ENCODE data around the gene ADRB2.

Gene ADRB2

DNA sequence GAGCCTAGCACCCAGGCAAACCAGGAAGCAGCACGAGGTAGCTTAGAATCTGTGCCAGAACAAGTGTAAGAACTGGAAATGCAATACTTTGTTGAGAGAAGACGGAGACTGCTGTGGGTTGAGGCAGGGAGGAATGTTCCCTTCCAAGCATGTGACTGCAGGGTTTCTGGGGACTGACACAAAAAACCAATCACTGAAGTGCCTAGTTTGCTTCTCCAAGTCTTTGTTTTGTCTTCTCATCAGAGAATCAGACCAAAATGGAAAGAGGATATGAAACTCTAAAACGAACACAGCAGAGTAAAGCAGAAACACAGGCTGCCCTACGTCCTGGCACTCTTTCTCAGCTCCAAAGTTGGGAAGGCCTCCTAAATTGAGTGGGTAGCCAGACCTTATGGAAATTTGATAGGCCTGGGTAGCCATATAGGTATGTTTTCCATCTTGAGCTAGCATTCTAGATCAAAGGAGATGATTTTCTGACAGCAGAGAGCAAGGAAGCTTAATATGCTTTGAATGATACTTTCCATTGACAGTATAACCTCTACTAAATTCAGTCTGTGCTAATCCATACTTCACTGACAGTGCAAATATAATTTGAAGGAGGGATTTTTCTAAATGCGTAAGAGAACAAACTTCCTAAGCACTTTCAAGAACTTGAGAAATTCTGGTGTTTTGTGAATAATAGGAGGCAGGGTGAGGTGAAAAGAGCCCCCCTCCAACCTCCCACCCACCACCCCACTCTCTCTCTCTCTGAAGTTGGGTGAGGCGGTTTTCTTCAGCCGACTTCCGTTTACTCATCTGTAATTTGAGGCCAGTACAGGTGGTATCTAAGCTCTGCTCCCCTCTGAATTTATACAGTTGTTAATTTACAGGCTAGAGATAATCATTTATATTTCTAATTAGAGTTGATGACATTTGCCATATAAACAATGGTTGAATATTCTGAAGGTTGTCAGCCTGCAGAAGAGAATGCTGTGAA lies 5.5 kb downstream of the ADRB2 start:
- no peak for DNase-seq (ENCODE audit: low read depth)

GRCh38 chr5:148833122-148833521 lies 6.7 kb downstream of the ADRB2 start:
- no peak for DNase-seq (ENCODE audit: low read depth)

GRCh38 chr5:148833925-148834324 lies 7.5 kb downstream of the ADRB2 start:
- no peak for DNase-seq (ENCODE audit: low read depth)

- no peak for DNase-seq (ENCODE audit: low read depth)
Observed at GRCh38 chr5:148834689-148835088, 8.3 kb downstream of the ADRB2 start.

DNA sequence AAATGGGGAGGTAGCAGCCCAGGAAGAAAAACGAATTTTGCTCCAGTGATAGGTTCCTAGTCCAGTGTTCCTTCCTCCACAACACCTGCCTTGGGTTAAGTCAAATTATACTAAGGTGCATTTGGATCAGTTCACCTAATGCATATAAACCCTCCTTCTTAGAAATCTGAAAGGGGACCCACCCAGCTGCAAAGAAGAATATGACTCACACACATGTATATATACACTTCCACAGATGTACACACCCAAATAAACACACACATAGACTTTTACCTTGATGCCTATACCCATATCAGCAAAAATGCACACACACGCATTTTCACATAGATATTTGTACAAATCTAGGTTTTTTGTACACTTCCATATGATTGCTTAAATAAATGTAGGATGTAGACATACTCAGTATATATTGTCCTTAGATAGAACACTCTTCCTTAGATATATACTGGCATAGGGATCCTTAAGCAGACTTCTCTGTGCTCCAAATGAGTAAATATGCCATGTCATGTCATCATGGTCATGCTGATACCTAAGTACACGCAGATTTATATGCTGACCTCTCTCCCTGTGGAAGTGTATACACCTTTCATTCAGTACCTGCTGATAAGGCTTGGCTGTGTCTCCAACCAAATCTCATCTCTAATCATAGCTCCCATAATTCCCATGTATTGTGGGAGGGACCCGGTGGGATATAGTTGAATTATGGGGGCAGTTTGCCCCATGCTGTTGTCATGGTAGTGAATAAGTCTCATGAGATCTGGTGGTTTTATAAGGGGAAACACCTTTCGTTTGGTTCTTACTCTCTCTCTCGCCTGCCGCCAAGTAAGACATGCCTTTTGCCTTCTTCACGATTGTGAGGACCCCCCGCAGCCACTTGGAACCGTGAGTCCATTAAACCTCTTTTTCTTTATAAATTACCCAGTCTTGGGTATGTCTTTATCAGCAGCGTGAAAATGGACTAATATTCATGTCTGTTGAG lies 10.2 kb downstream of the ADRB2 start:
- no peak for DNase-seq (ENCODE audit: low read depth)

DNA sequence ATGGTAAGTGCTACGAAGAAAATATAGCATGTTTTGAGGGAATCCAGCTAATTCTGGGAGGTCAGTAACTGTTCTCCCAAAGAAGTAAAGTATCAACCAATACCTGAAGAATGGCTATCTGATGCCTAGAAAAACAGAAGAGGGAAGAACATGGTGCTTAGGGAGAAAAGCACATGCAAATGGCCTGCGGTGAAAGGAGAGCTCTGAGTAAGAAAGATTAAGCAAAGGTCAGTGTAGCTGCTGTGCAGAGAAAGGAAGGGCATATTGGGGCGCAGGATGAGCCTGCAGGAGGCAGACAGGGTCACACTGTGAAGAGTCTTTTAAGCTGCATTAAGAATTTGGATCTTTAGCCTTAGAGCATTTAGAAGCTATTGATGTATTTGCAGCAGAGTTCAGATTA lies 11.0 kb downstream of the ADRB2 start:
- no peak for DNase-seq (ENCODE audit: low read depth)

DNA sequence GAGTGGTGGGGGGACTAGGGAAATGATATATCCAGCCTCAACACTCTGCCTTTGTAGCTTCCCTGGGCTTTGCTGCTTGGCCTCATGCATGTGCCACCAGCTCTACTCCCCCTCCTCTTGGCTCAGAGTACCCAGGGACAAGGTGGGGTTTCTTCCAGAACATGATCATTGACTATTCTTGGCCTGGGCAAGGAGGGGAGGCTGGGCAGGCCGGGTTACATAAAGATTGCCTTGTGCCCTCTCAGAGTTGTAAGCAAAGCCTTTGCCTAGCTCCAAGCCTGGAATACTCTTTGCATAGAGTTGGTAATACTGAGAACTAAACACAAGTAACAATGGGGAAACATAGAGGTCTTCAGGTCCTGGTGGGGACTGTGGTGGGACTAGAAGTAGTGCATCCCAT lies 11.9 kb downstream of the ADRB2 start:
- DNase-seq (ENCODE audit: low read depth) = no peak

GRCh38 chr5:148839960-148840359 lies 13.5 kb downstream of the ADRB2 start:
- no peak for DNase-seq (ENCODE audit: low read depth)

GRCh38 chr5:148840531-148840930 lies 14.1 kb downstream of the ADRB2 start:
- DNase-seq (ENCODE audit: low read depth) = no peak

DNA sequence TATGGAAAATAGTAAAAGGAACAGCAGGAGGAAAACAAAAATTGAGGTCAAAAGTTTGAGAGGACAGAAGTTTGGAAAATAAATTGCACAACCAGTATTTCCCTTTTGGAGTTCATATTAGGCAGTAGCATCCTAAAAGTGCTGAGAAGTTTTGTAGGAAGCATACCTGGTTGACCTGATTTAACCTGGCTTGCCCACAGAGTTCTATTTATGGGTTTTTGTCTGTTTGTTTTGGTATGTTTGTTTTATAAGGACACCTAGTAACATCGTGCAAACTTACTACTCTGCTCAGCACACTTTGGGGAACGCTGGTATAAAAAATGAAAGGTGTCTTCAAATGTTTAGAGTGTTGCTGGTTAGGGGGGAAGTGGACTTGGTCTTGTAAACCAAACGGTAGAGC lies 15.1 kb downstream of the ADRB2 start:
- no peak for DNase-seq (ENCODE audit: low read depth)

DNA sequence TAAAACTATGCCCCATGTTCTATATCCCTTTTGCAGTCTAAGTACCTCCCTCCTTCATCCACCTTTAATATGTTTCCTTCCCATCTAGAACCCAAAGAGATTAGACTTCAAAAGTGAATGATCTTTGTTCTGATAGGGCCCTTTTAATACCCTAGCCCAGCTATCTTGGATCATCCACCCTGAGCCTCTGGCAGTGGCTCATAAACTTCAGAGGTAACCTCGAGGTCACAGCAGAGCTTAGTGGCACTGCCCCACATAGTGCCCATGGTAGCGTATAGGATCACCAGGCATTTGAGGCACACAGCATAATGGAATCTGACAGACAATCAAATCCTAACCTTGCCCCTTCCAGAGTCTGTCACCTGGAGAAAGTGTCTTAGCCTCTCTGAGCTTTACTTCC lies 15.8 kb downstream of the ADRB2 start:
- no peak for DNase-seq (ENCODE audit: low read depth)

GRCh38 chr5:148843510-148844318 lies 17.3 kb downstream of the ADRB2 start:
- DNase-seq (ENCODE audit: low read depth) = no peak

DNA sequence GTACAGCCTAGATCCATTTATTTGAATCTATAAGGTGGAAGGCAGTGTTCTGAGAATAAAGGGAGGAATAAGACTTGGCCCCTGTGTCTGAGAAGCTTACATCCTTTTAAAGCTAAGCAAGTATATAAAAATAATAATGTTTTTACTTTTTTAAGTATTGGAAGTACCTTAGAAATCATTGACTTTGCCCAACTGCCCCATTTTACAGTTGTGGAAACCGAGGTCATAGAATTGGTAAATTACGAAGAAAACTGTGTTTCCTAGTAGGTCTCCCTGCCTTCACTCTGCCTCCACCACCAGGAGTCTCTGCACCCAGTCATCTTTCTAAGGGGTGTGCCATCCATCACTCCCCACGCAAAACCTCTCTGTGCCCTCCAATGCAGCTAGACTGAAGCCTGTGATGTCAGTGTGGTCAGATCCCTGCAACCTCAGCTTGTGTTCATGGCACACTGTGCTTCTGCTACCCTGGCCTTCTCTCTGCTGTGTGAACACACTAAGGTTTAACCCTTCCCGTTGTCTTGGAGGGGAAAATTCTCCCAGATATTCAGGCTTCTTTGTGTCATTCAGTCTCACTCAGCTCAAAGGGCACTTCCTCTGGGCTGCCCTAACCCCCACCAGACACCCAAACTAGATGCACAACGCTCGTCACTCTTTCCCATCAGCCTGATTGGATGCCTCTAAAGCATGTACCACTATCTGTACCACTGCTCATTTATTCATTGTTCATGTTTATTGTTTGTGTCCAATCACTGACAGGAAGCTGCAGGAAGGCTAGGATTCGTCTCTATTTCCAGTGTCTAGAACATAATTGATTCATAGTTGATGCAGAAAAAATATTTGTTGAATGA lies 18.2 kb downstream of the ADRB2 start:
- DNase-seq (ENCODE audit: low read depth) = no peak

DNA sequence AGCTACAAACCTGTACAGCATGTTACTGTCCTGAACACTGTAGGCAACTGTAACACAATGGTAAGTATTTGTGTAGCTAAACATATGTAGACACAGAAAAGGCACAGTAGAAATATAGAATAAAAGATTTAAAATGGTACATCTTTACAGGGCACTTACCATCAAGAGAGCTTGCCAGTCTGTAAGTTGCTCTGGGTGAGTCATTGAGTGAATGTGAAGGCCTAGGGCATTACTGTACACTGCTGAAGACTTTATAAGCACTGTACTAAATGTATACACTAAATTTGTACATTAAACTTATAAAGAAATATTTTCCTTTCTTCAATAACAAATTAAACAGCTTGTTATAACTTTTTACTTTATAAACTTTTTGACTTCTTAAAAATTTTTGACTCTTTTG lies 20.5 kb downstream of the ADRB2 start:
- DNase-seq (ENCODE audit: low read depth) = no peak

DNA sequence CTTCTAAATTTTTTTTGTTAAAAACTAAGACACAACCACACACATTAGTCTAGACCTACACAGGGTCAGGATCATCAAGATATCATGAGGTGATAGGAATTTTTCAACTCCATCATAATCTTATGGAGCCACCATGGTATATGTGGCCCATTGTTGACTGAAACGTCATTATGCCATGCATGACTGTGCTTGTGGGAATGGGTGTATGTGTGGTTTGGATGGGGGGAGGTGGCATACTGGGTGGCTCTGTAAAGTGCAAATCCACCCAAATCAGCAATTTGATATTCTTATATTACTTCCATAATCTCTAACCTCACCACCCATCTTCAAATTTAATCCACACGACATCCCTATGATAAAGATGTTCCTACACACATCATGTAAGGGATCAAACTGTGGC lies 21.0 kb downstream of the ADRB2 start:
- DNase-seq (ENCODE audit: low read depth) = no peak

DNA sequence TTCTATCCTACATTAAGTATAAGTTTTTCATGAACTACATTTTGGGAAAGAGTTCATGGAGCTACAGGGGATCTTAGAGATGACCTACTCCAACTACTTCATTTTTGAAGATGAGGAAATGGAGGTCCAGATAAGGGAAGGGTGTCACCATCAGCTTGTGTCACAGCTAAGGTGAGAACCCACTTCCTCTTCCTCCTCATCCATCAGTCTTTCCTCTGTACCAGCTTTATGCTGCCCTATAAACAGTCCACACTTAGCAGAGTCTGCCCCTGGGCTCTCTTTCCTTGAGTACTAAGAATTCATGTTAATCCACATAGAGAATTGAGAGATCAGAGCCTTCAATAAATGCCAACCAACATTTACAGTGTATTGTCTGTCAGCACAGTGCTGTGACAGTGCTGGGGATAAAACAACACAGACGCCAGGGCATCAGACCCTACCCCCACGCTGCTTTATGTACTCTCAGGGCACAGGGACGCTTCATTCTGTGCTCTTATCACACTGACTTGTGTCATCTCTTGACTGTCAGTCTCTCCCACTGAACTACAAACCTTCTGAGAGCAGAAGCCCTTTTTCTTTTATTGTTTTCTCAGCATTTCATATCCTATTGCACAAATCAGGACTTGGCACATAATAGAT lies 22.1 kb downstream of the ADRB2 start:
- DNase-seq (ENCODE audit: low read depth) = no peak

DNA sequence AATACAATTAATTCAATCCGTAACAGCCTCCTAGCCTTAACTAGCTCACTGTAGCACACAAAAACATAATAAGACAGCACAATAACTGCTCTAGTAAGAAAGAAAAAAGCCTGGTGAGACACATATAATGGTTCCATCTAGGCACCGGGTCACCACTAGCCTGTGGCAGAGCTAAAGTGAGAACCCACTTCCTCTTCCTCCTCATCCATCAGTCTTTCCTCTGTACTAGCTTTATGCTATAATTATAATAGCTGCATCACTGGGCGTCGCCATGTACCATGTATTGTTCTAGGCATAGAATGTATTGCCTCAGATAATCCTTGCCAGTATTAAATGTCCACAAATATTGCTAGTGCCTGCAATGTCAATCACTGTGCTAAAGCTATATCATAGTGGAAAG lies 23.1 kb downstream of the ADRB2 start:
- no peak for DNase-seq (ENCODE audit: low read depth)

DNA sequence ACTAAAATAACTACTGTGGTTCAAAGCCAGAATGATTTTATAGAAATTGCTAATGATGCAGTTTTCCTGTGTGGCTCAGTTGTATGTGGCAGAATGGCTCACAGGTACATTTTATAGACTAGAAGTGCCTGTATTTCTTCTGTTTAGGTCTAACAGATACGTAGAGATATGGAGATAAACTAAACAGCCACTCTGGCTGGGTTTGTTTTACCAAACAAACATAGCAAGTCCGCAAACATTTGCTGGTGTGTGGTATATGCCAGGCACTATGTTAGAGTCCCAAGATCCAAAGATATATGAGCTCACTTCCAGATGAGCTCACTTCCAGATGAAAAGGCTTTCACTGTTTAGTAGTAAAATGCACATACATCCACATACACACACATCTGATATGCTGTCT lies 24.4 kb downstream of the ADRB2 start:
- no peak for DNase-seq (ENCODE audit: low read depth)

DNA sequence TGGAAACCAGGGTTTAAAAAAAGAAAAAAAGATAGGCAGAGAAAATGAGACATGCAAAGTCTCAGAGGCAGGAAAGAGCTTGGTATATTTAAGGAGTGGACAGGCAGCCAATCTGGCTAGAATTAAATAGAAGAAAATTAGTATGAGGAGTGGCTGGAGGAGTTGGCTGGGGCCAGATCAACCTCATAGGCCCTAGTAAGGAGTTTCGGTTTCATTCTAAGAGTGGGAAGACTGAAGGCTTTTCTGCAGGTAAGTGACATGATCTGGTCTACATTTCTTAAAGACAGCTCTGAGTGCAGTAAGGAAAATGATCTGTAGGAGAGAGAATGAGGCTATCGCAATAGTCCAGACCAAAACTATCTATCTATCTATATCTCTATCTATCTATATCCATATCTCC lies 27.5 kb downstream of the ADRB2 start:
- DNase-seq (ENCODE audit: low read depth) = no peak

DNA sequence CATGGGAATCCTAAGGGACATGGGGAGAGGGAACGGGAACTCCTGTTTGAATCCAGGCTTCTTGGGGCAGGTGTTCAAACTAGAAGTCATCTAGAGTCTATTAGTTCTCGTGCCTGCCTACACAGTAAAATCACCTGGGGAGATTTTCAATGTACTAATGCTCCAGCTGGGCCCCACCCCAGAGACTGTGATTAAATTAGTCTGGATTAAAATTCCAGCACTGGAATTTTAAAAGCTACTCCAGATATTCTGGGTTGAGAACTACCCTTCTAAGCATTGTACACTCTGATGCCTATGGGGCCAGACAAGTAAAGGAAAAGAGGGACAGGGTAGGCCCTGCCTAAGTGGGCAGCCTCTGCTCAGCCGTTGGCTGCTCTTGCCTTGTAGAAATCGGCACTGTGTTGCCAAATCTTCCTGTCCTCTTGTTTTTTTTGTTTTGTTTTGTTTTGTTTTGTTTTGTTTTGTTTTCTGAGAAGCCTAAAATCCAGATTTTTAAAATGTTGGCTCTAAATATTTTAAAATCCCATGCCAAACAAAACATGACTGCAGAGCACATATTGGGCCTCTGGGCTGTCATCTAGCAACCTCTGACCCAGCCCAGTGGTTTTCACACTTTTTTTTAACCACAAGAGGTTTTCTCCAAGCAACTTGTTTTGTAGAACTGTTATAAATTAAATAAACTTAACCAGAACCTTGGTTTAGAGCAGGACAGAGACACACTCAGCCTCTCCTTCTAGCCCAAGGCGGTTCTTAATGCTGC lies 29.0 kb downstream of the ADRB2 start:
- no peak for DNase-seq (ENCODE audit: low read depth)

Data from non-pigmented ciliary epithelial cell (primary cell).